GM12878 (cell line): ENCODE measurements around the gene STK33.

ENCODE experiments used
- CHD4 ChIP-seq: fragments of 200-600 bp; sonication (generic); IDR thresholded peaks from 2 replicates; pipeline ENCODE4 v1.6.1; 2016; ENCODE audit warnings: mild to moderate bottlenecking
- EZH2 ChIP-seq: IDR thresholded peaks from 2 replicates; pipeline ENCODE4 v1.6.1; 2012; ENCODE audit warnings: low read depth, mild to moderate bottlenecking, control low read depth, inconsistent platforms, low read length, borderline replicate concordance; ENCODE audit not compliant: control insufficient read depth
- JUND ChIP-seq: IDR thresholded peaks from 2 replicates; pipeline ENCODE4 v1.6.1; 2012; ENCODE audit warnings: low read depth, mild to moderate bottlenecking, low read length, improper control_type of control experiment, moderate library complexity
- POLR2A ChIP-seq: IDR thresholded peaks from 2 replicates; pipeline ENCODE4 v1.6.1; 2011; ENCODE audit warnings: low read depth, mild to moderate bottlenecking, low read length
- POLR2AphosphoS5 ChIP-seq: IDR thresholded peaks from 2 replicates; pipeline ENCODE4 v1.6.1; 2011; ENCODE audit warnings: mild to moderate bottlenecking, low read length, inconsistent platforms
- RFX5 ChIP-seq: IDR thresholded peaks from 2 replicates; pipeline ENCODE4 v1.6.1; 2011; ENCODE audit warnings: low read depth, low read length, improper control_type of control experiment
- SREBF2 ChIP-seq: IDR thresholded peaks from 2 replicates; pipeline ENCODE4 v1.6.1; 2012; ENCODE audit warnings: mild to moderate bottlenecking, low read length
- TF ChIP-seq, protein P1 (sequence below), 3 experiments: IDR thresholded peaks in 2 of 3; conservative IDR thresholded peaks in 1 of 3; 2 replicates each; pipeline ENCODE4 v1.5.1; 2011; ENCODE audit warnings: low read depth in 3 of 3, low read length in 3 of 3, mild to moderate bottlenecking in 3 of 3, control low read depth in 2 of 3, moderate library complexity in 2 of 3, inconsistent platforms in 1 of 3, mixed read lengths in 1 of 3; ENCODE audit not compliant: control insufficient read depth in 2 of 3, insufficient read depth in 1 of 3; ENCODE audit errors: extremely low read depth in 1 of 3
- TF ChIP-seq, protein P2 (sequence below): IDR thresholded peaks from 2 replicates; pipeline ENCODE4 v1.6.1; 2012; ENCODE audit warnings: mild to moderate bottlenecking, low read depth, low read length
- TF ChIP-seq, protein P3 (sequence below): fragments of 150-350 bp; IDR thresholded peaks from 2 replicates; pipeline ENCODE4 v1.6.1; 2016; ENCODE audit warnings: low read depth, low read length
- TF ChIP-seq, protein P4 (sequence below): fragments of 450-650 bp; IDR thresholded peaks from 2 replicates; pipeline ENCODE4 v1.6.1; 2018; ENCODE audit warnings: borderline replicate concordance, mild to moderate bottlenecking; ENCODE audit not compliant: partially characterized antibody
- TF ChIP-seq, protein P5 (sequence below): fragments of 450-650 bp; formaldehyde crosslinking; IDR thresholded peaks from 2 replicates; pipeline ENCODE4 v1.4.0; 2020; ENCODE audit warnings: mild to moderate bottlenecking, moderate library complexity
- TF ChIP-seq, protein P6 (sequence below): IDR thresholded peaks from 2 replicates; pipeline ENCODE4 v1.6.1; 2011; ENCODE audit warnings: borderline replicate concordance, low read depth, mild to moderate bottlenecking, moderate library complexity, mixed read lengths, low read length; ENCODE audit not compliant: insufficient read depth; ENCODE audit errors: extremely low read length

DNA sequence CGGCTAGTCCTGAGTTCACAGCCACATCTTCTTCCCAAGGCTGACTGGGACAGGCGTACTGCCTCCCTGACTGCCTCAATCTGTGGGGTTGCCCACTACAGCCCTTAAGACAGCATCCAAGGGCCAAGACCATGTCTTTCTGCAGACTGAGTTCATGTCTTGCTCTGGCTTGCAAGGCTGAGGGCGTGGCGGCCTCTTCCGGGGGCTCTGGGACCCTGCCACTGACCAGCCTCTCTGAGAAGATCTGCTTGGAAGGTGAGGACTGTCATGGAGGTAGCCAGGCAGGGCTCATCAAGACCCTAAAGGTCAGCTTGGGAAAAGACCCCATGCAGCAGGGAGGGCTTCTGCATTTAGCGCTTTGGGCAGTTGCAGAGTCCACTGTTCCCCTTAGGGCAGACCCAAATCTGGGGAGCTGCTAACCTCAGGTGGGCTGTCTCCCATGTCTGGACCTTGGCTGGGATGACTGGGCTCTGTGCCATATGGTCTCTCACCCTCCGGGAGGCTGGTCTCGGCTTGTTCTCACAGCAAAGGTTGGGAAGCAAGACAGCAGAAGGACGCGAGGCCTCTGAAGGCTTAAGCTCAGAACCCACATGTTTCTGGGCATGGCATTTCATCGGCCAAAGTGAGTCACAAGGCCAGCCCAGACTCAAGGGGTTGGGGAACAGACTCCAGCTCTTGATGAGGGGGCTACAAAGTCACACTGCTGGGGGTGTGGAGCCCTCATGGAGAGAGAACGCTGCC is 221.2 kb downstream of the STK33 start:
- TF ChIP-seq, protein P1, sequence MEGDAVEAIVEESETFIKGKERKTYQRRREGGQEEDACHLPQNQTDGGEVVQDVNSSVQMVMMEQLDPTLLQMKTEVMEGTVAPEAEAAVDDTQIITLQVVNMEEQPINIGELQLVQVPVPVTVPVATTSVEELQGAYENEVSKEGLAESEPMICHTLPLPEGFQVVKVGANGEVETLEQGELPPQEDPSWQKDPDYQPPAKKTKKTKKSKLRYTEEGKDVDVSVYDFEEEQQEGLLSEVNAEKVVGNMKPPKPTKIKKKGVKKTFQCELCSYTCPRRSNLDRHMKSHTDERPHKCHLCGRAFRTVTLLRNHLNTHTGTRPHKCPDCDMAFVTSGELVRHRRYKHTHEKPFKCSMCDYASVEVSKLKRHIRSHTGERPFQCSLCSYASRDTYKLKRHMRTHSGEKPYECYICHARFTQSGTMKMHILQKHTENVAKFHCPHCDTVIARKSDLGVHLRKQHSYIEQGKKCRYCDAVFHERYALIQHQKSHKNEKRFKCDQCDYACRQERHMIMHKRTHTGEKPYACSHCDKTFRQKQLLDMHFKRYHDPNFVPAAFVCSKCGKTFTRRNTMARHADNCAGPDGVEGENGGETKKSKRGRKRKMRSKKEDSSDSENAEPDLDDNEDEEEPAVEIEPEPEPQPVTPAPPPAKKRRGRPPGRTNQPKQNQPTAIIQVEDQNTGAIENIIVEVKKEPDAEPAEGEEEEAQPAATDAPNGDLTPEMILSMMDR (IDR thresholded peaks at IDR 0.05 in 2 of 3, conservative IDR thresholded peaks at IDR 0.05 in 1 of 3; ENCODE audit: control insufficient read depth in 2 of 3, extremely low read depth in 1 of 3, insufficient read depth in 1 of 3, low read depth in 3 of 3, low read length in 3 of 3): no peak
- TF ChIP-seq POLR2A (no peak), RFX5 (no peak), POLR2AphosphoS5 (no peak), SREBF2 (no peak), JUND (no peak), EZH2 (no peak), CHD4 (no peak)
- TF ChIP-seq, protein P2, sequence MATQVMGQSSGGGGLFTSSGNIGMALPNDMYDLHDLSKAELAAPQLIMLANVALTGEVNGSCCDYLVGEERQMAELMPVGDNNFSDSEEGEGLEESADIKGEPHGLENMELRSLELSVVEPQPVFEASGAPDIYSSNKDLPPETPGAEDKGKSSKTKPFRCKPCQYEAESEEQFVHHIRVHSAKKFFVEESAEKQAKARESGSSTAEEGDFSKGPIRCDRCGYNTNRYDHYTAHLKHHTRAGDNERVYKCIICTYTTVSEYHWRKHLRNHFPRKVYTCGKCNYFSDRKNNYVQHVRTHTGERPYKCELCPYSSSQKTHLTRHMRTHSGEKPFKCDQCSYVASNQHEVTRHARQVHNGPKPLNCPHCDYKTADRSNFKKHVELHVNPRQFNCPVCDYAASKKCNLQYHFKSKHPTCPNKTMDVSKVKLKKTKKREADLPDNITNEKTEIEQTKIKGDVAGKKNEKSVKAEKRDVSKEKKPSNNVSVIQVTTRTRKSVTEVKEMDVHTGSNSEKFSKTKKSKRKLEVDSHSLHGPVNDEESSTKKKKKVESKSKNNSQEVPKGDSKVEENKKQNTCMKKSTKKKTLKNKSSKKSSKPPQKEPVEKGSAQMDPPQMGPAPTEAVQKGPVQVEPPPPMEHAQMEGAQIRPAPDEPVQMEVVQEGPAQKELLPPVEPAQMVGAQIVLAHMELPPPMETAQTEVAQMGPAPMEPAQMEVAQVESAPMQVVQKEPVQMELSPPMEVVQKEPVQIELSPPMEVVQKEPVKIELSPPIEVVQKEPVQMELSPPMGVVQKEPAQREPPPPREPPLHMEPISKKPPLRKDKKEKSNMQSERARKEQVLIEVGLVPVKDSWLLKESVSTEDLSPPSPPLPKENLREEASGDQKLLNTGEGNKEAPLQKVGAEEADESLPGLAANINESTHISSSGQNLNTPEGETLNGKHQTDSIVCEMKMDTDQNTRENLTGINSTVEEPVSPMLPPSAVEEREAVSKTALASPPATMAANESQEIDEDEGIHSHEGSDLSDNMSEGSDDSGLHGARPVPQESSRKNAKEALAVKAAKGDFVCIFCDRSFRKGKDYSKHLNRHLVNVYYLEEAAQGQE: no peak
- TF ChIP-seq, protein P3, sequence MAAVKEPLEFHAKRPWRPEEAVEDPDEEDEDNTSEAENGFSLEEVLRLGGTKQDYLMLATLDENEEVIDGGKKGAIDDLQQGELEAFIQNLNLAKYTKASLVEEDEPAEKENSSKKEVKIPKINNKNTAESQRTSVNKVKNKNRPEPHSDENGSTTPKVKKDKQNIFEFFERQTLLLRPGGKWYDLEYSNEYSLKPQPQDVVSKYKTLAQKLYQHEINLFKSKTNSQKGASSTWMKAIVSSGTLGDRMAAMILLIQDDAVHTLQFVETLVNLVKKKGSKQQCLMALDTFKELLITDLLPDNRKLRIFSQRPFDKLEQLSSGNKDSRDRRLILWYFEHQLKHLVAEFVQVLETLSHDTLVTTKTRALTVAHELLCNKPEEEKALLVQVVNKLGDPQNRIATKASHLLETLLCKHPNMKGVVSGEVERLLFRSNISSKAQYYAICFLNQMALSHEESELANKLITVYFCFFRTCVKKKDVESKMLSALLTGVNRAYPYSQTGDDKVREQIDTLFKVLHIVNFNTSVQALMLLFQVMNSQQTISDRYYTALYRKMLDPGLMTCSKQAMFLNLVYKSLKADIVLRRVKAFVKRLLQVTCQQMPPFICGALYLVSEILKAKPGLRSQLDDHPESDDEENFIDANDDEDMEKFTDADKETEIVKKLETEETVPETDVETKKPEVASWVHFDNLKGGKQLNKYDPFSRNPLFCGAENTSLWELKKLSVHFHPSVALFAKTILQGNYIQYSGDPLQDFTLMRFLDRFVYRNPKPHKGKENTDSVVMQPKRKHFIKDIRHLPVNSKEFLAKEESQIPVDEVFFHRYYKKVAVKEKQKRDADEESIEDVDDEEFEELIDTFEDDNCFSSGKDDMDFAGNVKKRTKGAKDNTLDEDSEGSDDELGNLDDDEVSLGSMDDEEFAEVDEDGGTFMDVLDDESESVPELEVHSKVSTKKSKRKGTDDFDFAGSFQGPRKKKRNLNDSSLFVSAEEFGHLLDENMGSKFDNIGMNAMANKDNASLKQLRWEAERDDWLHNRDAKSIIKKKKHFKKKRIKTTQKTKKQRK: no peak
- TF ChIP-seq, protein P4, sequence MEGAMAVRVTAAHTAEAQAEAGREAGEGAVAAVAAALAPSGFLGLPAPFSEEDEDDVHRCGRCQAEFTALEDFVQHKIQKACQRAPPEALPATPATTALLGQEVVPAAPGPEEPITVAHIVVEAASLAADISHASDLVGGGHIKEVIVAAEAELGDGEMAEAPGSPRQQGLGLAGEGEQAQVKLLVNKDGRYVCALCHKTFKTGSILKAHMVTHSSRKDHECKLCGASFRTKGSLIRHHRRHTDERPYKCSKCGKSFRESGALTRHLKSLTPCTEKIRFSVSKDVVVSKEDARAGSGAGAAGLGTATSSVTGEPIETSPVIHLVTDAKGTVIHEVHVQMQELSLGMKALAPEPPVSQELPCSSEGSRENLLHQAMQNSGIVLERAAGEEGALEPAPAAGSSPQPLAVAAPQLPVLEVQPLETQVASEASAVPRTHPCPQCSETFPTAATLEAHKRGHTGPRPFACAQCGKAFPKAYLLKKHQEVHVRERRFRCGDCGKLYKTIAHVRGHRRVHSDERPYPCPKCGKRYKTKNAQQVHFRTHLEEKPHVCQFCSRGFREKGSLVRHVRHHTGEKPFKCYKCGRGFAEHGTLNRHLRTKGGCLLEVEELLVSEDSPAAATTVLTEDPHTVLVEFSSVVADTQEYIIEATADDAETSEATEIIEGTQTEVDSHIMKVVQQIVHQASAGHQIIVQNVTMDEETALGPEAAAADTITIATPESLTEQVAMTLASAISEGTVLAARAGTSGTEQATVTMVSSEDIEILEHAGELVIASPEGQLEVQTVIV: no peak
- TF ChIP-seq, protein P5, sequence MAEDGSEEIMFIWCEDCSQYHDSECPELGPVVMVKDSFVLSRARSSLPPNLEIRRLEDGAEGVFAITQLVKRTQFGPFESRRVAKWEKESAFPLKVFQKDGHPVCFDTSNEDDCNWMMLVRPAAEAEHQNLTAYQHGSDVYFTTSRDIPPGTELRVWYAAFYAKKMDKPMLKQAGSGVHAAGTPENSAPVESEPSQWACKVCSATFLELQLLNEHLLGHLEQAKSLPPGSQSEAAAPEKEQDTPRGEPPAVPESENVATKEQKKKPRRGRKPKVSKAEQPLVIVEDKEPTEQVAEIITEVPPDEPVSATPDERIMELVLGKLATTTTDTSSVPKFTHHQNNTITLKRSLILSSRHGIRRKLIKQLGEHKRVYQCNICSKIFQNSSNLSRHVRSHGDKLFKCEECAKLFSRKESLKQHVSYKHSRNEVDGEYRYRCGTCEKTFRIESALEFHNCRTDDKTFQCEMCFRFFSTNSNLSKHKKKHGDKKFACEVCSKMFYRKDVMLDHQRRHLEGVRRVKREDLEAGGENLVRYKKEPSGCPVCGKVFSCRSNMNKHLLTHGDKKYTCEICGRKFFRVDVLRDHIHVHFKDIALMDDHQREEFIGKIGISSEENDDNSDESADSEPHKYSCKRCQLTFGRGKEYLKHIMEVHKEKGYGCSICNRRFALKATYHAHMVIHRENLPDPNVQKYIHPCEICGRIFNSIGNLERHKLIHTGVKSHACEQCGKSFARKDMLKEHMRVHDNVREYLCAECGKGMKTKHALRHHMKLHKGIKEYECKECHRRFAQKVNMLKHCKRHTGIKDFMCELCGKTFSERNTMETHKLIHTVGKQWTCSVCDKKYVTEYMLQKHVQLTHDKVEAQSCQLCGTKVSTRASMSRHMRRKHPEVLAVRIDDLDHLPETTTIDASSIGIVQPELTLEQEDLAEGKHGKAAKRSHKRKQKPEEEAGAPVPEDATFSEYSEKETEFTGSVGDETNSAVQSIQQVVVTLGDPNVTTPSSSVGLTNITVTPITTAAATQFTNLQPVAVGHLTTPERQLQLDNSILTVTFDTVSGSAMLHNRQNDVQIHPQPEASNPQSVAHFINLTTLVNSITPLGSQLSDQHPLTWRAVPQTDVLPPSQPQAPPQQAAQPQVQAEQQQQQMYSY (CRISPR knock-in tag): no peak
- TF ChIP-seq, protein P6, sequence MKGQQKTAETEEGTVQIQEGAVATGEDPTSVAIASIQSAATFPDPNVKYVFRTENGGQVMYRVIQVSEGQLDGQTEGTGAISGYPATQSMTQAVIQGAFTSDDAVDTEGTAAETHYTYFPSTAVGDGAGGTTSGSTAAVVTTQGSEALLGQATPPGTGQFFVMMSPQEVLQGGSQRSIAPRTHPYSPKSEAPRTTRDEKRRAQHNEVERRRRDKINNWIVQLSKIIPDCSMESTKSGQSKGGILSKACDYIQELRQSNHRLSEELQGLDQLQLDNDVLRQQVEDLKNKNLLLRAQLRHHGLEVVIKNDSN: no peak
